ENCODE results near the gene LDLRAP1. TPM values are rescaled to one million over a fixed set of nuclear protein-coding genes. Genes with fewer than 3 reads are reported as not detected.

Gene LDLRAP1
- total and polyA plus RNA-seq, 4 donors = 17.5 to 34.7 (median 29.8) TPM

DNA sequence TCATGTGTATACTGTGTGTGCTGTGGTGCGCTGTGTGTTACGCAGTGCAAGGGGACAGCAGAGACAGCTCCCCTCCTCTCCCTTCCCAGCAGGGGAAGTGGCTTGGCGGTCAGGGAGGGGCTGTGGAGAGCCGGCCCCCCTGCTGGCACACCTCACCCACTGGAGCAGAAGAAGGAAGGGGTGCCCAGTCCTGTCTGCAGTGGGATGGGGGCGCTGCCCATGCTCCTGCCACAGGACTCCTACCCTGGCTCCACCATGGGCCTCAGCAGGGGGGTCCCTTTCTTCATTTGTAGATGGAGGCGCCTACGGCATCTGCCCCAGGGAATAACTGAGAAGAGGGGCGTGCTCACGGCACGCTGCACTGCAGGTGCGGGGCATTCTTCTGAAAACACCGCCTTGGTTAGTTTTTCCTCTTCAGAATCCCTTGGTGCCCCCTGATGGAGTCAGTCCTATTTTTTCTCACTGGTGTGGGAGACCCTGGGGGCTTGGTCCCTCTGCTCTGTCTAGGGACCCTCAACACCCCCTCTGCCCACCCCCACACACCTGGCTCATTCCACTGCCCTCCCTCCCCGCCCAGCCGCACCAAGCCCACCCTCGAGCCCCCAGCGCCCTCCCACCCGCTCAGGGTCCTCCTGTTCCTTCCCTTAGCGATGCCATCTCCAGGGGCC, 13.8 kb upstream of the LDLRAP1 start:
- H3K36me3 ChIP-seq (ENCODE audit: control insufficient read depth in 1 of 2, insufficient read depth in 2 of 2, low read length in 1 of 2) = no peaks in the 10 kb centered on the region
- H3K4me3 ChIP-seq (ENCODE audit: low read length in 2 of 2) = no peak overlapping the region
- intact Hi-C loops (cut with DNase I) = no loop called here
- no peaks in the 10 kb centered on the region for H3K9me3 ChIP-seq (ENCODE audit: control insufficient read depth, low read length)
- 92 to 93% methylated on average over 16 to 18 of the region's 18 CpGs for WGBS, 2 donors
- no peak overlapping the region for H3K27ac ChIP-seq (ENCODE audit: low read depth in 1 of 2, low read length in 2 of 2)
- DNase-seq (no peak), ATAC-seq (ENCODE audit: low FRiP score) (no peak)
- H3K4me1 ChIP-seq (ENCODE audit: control insufficient read depth in 1 of 2, insufficient read depth in 2 of 2, low read length in 2 of 2) = no peaks in the 10 kb centered on the region
- H3K27me3 ChIP-seq (ENCODE audit: control insufficient read depth in 1 of 2, insufficient read depth in 2 of 2, low read length in 1 of 2) = no peaks in the 10 kb centered on the region

DNA sequence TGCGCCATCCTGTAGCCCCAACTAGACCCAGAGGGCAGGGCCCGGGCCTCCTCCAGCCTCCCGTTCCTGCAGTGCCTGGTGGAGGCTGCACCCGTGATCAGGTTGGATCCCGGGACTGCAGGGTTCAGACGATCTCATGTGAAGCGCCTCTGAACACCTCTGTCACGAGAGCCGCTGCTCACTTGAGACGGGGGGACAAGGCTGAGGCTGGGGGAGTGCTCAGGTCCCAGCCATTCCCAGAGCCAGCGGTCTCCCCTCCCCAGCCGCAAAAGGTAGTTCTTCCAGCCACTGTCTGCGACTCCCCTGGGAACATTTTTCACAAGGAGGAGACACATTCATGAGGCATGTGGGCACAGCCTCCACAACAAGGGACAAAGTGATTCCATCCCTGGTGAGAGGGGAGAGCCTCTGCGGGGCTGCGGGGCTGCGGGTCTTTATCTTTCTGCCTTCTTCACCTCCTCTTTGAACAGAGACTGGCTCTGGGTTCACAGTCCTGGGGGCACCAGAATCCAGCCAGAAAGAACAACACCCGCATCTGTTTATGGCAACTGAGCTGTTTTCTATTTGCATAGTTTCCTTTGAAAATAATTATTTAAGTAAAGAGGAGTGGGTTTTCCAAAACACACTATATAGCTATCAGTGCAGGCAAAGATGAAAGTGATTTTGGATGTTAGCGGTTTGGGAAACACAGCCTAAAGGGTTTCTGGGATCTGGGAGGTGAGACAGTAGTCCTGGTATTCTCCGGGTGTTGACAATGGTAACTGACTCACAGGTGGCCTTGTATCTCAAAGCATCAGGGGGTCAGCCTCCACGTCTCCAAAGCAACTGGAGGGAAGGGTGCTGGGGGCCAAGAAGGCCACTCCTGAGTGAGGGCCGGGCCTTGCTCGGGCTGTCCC, 13.0 kb upstream of the LDLRAP1 start:
- H3K4me3 ChIP-seq (ENCODE audit: low read length in 2 of 2) = no peak overlapping the region
- no peaks in the 10 kb centered on the region for H3K4me1 ChIP-seq (ENCODE audit: control insufficient read depth in 1 of 2, insufficient read depth in 2 of 2, low read length in 2 of 2)
- intact Hi-C loops (cut with DNase I) = no loop called here
- ATAC-seq (ENCODE audit: low FRiP score) = no peak
- 93 to 95% methylated on average over 22 of the region's 22 CpGs for WGBS, 2 donors
- no peaks in the 10 kb centered on the region for H3K36me3 ChIP-seq (ENCODE audit: control insufficient read depth in 1 of 2, insufficient read depth in 2 of 2, low read length in 1 of 2)
- no peaks in the 10 kb centered on the region for H3K9me3 ChIP-seq (ENCODE audit: control insufficient read depth, low read length)
- H3K27ac ChIP-seq (ENCODE audit: low read depth in 1 of 2, low read length in 2 of 2) = no peak overlapping the region
- H3K27me3 ChIP-seq (ENCODE audit: control insufficient read depth in 1 of 2, insufficient read depth in 2 of 2, low read length in 1 of 2) = no peaks in the 10 kb centered on the region
- DNase-seq = no peak

DNA sequence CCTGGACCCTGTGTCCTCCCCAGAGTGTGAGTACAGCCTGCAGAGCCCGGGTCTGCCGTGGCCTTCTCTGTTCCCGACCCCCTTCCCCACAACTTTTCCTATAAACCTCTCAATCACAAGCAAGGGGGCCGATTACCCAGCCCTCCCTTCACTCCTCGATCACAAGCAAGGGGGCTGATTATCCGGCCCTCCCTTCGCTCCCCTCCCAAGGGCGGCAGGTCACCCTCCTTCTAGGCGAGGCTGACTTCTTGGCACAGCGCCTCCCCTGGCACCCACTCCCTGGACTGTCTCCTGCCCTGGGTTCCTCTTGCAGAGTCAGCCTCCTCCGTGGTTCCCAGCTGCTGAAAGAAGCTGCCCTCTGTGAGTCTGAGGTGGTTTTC, 12.3 kb upstream of the LDLRAP1 start:
- no peak for DNase-seq
- 63 to 64% methylated on average over 11 of the region's 11 CpGs for whole genome bisulfite sequencing, 2 donors
- H3K27me3 ChIP-seq (ENCODE audit: control insufficient read depth in 1 of 2, insufficient read depth in 2 of 2, low read length in 1 of 2) = no peaks in the 10 kb centered on the region
- no peak overlapping the region for H3K27ac ChIP-seq (ENCODE audit: low read depth in 1 of 2, low read length in 2 of 2)
- no peaks in the 10 kb centered on the region for H3K9me3 ChIP-seq (ENCODE audit: control insufficient read depth, low read length)
- H3K4me1 ChIP-seq (ENCODE audit: control insufficient read depth in 1 of 2, insufficient read depth in 2 of 2, low read length in 2 of 2) = no peaks in the 10 kb centered on the region
- ATAC-seq (ENCODE audit: low FRiP score) = no peak
- intact Hi-C loops (cut with DNase I) = no loop called here
- no peak overlapping the region for H3K4me3 ChIP-seq (ENCODE audit: low read length in 2 of 2)
- H3K36me3 ChIP-seq (ENCODE audit: control insufficient read depth in 1 of 2, insufficient read depth in 2 of 2, low read length in 1 of 2) = no peaks in the 10 kb centered on the region

DNA sequence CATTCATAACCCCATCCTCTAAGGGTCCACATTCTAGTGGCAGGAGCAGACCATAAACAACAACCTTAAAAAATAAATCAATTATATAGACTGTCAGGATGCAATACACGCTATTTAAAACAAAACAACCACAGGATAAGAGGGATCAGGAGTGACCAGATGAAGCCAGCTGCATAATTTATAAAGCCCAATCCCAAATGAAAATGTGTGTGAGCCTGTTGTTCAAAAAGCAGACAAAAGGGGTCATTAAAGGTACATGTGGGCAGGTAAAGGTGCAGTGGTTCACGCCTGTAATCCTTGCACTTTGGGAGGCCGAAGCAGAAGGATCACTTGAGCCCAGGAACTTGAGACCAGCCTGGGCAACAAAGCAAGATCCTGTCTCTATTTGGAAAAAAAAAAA, 10.4 kb upstream of the LDLRAP1 start:
- no peak overlapping the region for H3K4me3 ChIP-seq (ENCODE audit: low read length in 2 of 2)
- WGBS, 2 donors = 95 to 99% methylated on average over 3 of the region's 3 CpGs
- H3K27ac ChIP-seq (ENCODE audit: low read depth in 1 of 2, low read length in 2 of 2) = no peak overlapping the region
- no peaks in the 10 kb centered on the region for H3K9me3 ChIP-seq (ENCODE audit: control insufficient read depth, low read length)
- no peaks in the 10 kb centered on the region for H3K4me1 ChIP-seq (ENCODE audit: control insufficient read depth in 1 of 2, insufficient read depth in 2 of 2, low read length in 2 of 2)
- no peaks in the 10 kb centered on the region for H3K27me3 ChIP-seq (ENCODE audit: control insufficient read depth in 1 of 2, insufficient read depth in 2 of 2, low read length in 1 of 2)
- no peak for DNase-seq
- intact Hi-C loops (cut with DNase I) = no loop called here
- no peak for ATAC-seq (ENCODE audit: low FRiP score)
- H3K36me3 ChIP-seq (ENCODE audit: control insufficient read depth in 1 of 2, insufficient read depth in 2 of 2, low read length in 1 of 2) = no peaks in the 10 kb centered on the region

DNA sequence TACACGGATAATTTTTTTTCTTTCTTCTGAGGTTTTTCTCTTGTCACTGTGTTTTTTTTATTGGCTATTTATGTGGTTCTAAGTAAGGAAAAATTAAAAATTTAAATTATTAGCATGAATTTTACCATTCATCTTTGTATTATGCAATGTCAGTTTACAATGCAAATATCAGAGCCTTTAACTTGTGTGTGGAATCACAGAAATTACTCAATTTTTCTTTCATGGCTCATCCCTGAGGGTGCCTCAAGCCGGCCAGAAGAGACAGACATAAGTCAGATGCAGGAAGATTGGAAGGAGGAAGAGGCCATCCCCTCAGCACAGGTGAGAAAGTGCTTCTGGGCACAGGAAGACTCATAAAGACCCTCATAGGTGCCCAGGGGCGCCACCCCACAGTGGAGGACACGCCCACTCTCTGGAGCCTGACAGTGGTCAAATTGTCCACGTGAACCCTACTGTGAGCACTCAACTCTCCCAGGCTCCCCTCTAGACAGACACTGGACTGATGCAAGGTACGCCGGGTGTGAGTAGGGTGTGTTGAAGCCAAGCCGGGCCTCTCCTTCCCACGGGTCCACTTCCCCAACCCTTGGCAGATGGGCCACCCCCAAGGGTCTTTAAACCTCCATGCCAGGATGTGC, 9.5 kb upstream of the LDLRAP1 start:
- Histone ChIP-seq H3K9me3 (ENCODE audit: control insufficient read depth, low read length) (no peaks in the 10 kb centered on the region), H3K4me1 (ENCODE audit: control insufficient read depth in 1 of 2, insufficient read depth in 2 of 2, low read length in 2 of 2) (no peaks in the 10 kb centered on the region), H3K4me3 (ENCODE audit: low read length in 2 of 2) (no peak overlapping the region), H3K27me3 (ENCODE audit: control insufficient read depth in 1 of 2, insufficient read depth in 2 of 2, low read length in 1 of 2) (no peaks in the 10 kb centered on the region), H3K36me3 (ENCODE audit: control insufficient read depth in 1 of 2, insufficient read depth in 2 of 2, low read length in 1 of 2) (no peaks in the 10 kb centered on the region), H3K27ac (ENCODE audit: low read depth in 1 of 2, low read length in 2 of 2) (no peak overlapping the region)
- DNase-seq (no peak), ATAC-seq (ENCODE audit: low FRiP score) (no peak)
- WGBS, 2 donors = 81 to 87% methylated on average over 9 of the region's 9 CpGs
- intact Hi-C loops (cut with DNase I) = no loop called here

DNA sequence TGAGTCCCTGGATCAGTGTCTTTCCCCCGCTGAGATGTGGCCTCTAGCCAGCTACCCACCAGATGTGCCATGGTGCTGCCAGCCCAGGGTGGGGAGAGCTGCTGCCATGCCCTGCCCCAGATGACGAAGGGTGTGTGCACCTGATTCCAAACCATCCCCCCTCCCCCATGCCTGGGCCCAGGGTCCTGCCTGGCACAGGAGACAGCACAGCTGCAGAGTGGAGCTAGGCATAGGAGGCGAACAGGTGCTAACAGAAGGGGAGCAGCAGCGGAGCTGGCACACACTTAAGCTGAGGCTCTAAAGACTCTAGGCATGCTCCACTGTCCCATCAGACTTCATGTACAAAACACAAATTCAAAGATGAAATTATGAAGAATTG, 9.0 kb upstream of the LDLRAP1 start:
- H3K27me3 ChIP-seq (ENCODE audit: control insufficient read depth in 1 of 2, insufficient read depth in 2 of 2, low read length in 1 of 2) = no peaks in the 10 kb centered on the region
- no peaks in the 10 kb centered on the region for H3K4me1 ChIP-seq (ENCODE audit: control insufficient read depth in 1 of 2, insufficient read depth in 2 of 2, low read length in 2 of 2)
- DNase-seq = no peak
- no peaks in the 10 kb centered on the region for H3K36me3 ChIP-seq (ENCODE audit: control insufficient read depth in 1 of 2, insufficient read depth in 2 of 2, low read length in 1 of 2)
- no peaks in the 10 kb centered on the region for H3K9me3 ChIP-seq (ENCODE audit: control insufficient read depth, low read length)
- no peak overlapping the region for H3K4me3 ChIP-seq (ENCODE audit: low read length in 2 of 2)
- WGBS, 2 donors = 95 to 100% methylated on average over 4 of the region's 4 CpGs
- intact Hi-C loops (cut with DNase I) = no loop called here
- no peak for ATAC-seq (ENCODE audit: low FRiP score)
- no peak overlapping the region for H3K27ac ChIP-seq (ENCODE audit: low read depth in 1 of 2, low read length in 2 of 2)

DNA sequence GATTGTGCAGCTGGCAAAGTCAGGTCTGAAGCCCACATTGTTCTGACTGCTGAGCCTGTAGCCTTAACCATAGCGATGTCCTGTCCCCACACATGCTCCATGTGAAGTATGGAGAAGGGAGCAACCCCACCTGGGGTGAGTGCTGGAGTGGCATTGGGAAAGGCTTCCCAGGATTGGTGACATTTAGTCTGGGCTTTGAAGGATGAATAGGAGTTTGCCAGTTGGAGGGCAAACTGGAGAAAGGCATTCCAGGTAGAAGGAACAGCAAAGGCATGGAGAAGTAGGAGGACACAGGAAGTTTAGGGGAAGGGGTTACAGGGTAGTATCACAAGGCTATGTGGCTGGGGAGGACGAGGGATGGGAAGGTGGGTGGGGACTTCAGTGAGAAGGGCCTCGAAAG, 7.3 kb upstream of the LDLRAP1 start:
- Histone ChIP-seq H3K27ac (ENCODE audit: low read depth in 1 of 2, low read length in 2 of 2) (no peak overlapping the region), H3K9me3 (ENCODE audit: control insufficient read depth, low read length) (no peaks in the 10 kb centered on the region), H3K4me1 (ENCODE audit: control insufficient read depth in 1 of 2, insufficient read depth in 2 of 2, low read length in 2 of 2) (no peaks in the 10 kb centered on the region), H3K27me3 (ENCODE audit: control insufficient read depth in 1 of 2, insufficient read depth in 2 of 2, low read length in 1 of 2) (no peaks in the 10 kb centered on the region), H3K4me3 (ENCODE audit: low read length in 2 of 2) (no peak overlapping the region), H3K36me3 (ENCODE audit: control insufficient read depth in 1 of 2, insufficient read depth in 2 of 2, low read length in 1 of 2) (no peaks in the 10 kb centered on the region)
- intact Hi-C loops (cut with DNase I) = no loop called here
- no peak for ATAC-seq (ENCODE audit: low FRiP score)
- 92 to 94% methylated on average over 3 of the region's 3 CpGs for WGBS, 2 donors
- no peak for DNase-seq

DNA sequence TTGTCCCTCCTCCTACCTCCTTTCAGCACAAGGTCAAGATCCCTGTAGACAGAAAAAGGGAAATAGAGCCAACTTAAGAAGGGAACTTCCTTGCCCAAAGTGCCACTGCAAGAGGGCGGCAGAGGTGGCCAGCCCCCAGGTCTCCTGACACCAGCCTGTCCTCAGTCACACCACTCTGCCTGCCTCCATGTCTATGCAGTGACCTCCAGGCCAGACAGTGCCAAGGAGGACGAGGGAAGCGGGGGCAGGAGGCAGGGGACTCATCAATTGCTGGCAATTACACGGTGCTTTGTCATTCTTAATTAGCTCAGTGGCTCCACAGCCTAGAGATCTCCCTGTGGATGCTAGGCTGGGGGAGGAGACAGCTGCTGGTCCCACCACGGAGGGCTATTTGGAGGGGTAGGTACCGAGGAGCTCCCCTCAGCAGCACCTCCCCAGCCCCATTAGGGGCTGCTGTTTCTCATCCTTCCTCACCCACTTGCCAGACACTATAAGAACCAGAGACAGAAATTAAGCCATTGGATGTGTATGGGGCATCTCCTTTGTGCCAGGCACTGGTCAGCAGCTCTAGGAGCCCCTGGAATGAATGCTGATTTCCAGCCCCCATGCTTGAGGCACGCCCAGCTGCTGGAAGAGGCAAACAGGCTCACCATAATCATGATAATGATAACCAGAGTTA, 6.1 kb upstream of the LDLRAP1 start:
- H3K27ac ChIP-seq (ENCODE audit: low read depth in 1 of 2, low read length in 2 of 2) = no peak overlapping the region
- H3K4me3 ChIP-seq (ENCODE audit: low read length in 2 of 2) = no peak overlapping the region
- DNase-seq (no peak), ATAC-seq (ENCODE audit: low FRiP score) (no peak)
- H3K36me3 ChIP-seq (ENCODE audit: control insufficient read depth in 1 of 2, insufficient read depth in 2 of 2, low read length in 1 of 2) = no peaks in the 10 kb centered on the region
- intact Hi-C loops (cut with DNase I) = no loop called here
- WGBS, 2 donors = 79 to 80% methylated on average over 7 of the region's 7 CpGs
- no peaks in the 10 kb centered on the region for H3K9me3 ChIP-seq (ENCODE audit: control insufficient read depth, low read length)
- H3K27me3 ChIP-seq (ENCODE audit: control insufficient read depth in 1 of 2, insufficient read depth in 2 of 2, low read length in 1 of 2) = no peaks in the 10 kb centered on the region
- H3K4me1 ChIP-seq (ENCODE audit: control insufficient read depth in 1 of 2, insufficient read depth in 2 of 2, low read length in 2 of 2) = no peaks in the 10 kb centered on the region

All from aorta (tissue), 5 donors.